CD14-positive monocyte (primary cell): ENCODE data around the gene TJP1. TPM values are rescaled to one million over a fixed set of nuclear protein-coding genes. Genes with fewer than 3 reads are reported as not detected.

Experiments used
- DNase-seq, 3 donors: peaks; one replicate each; pipeline ENCODE4 v3.0.0-alpha.2; 2011 to 2022
- H2AFZ ChIP-seq: 2 replicates; pipeline ENCODE4 v1.6.0; 2012; ENCODE audit warnings: mild to moderate bottlenecking, low read depth, low read length, inconsistent platforms; ENCODE audit not compliant: insufficient read depth, poor library complexity, severe bottlenecking
- H3K27ac ChIP-seq, 2 donors: 1 replicate in 1 of 2; 2 replicates in 1 of 2; pipeline ENCODE4 v1.5.1; 2012 to 2013; ENCODE audit warnings: low read length in 2 of 2, control low read depth in 1 of 2, inconsistent platforms in 1 of 2, low read depth in 1 of 2, mild to moderate bottlenecking in 1 of 2
- H3K27me3 ChIP-seq, 2 donors: one replicate each; pipeline versions ENCODE4 v1.6.0 to v1.6.1; 2011 to 2013; ENCODE audit warnings: low read length in 2 of 2; ENCODE audit not compliant: control insufficient read depth in 2 of 2, insufficient read depth in 2 of 2
- H3K36me3 ChIP-seq, 2 donors: replicated peaks in 1 of 2; 1 replicate in 1 of 2; 2 replicates in 1 of 2; pipeline versions ENCODE4 v1.5.1 to v1.6.1; 2012 to 2013; ENCODE audit warnings: low read length in 2 of 2, control low read depth in 1 of 2, inconsistent platforms in 1 of 2, mild to moderate bottlenecking in 1 of 2; ENCODE audit not compliant: insufficient read depth in 2 of 2, control insufficient read depth in 1 of 2
- H3K4me1 ChIP-seq, 2 donors: 1 replicate in 1 of 2; 2 replicates in 1 of 2; pipeline versions ENCODE4 v1.5.1 to v1.6.1; 2012 to 2013; ENCODE audit warnings: low read length in 2 of 2, control low read depth in 1 of 2, inconsistent platforms in 1 of 2, mild to moderate bottlenecking in 1 of 2, moderate library complexity in 1 of 2; ENCODE audit not compliant: insufficient read depth in 2 of 2, control insufficient read depth in 1 of 2
- H3K4me2 ChIP-seq: replicated peaks from 2 replicates; pipeline ENCODE3; 2012; ENCODE audit warnings: low read length, moderate library complexity, mild to moderate bottlenecking; ENCODE audit not compliant: poor library complexity, severe bottlenecking; ENCODE audit errors: extremely low read depth
- H3K4me3 ChIP-seq, 3 experiments: fragments of 200-600 bp in 1 of 3; sonication (generic) in 1 of 3; replicated peaks in 1 of 3; 1 replicate in 2 of 3; 2 replicates in 1 of 3; pipeline ENCODE4 v1.5.1; 2011 to 2013; ENCODE audit warnings: low read length in 3 of 3, mild to moderate bottlenecking in 3 of 3, control low read depth in 2 of 3, low read depth in 2 of 3, inconsistent platforms in 1 of 3, moderate library complexity in 1 of 3
- H3K79me2 ChIP-seq: 2 replicates; pipeline ENCODE4 v1.6.0; 2012; ENCODE audit warnings: mild to moderate bottlenecking, control low read depth, inconsistent platforms, low read length, moderate library complexity; ENCODE audit not compliant: insufficient read depth
- H3K9ac ChIP-seq: 2 replicates; pipeline ENCODE4 v1.6.0; 2017; ENCODE audit warnings: low read length, mild to moderate bottlenecking; ENCODE audit not compliant: insufficient read depth, poor library complexity, severe bottlenecking
- H3K9me3 ChIP-seq, 2 donors: replicated peaks in 1 of 2; 1 replicate in 1 of 2; 2 replicates in 1 of 2; pipeline versions ENCODE4 v1.5.1 to v1.6.1; 2012 to 2013; ENCODE audit warnings: low read length in 2 of 2, control low read depth in 1 of 2; ENCODE audit not compliant: control insufficient read depth in 1 of 2, insufficient read depth in 1 of 2
- H4K20me1 ChIP-seq: 2 replicates; pipeline ENCODE4 v1.6.0; 2012; ENCODE audit warnings: mild to moderate bottlenecking, low read length, control low read depth, moderate library complexity; ENCODE audit not compliant: insufficient read depth
- H3K27ac Mint-ChIP-seq, 7 donors: one replicate each; pipeline ENCODE4 v1.8.0; 2020; ENCODE audit warnings: mild to moderate bottlenecking in 7 of 7, mixed read lengths in 7 of 7, moderate library complexity in 6 of 7, inconsistent platforms in 2 of 7
- H3K27me3 Mint-ChIP-seq, 3 donors: one replicate each; pipeline ENCODE4 v1.8.0; 2021 to 2022; ENCODE audit warnings: low read depth in 3 of 3, mild to moderate bottlenecking in 3 of 3, mixed read lengths in 3 of 3, moderate library complexity in 3 of 3, inconsistent platforms in 1 of 3
- H3K36me3 Mint-ChIP-seq, 2 donors: one replicate each; pipeline ENCODE4 v1.8.0; 2020; ENCODE audit warnings: mixed read lengths in 2 of 2, inconsistent platforms in 1 of 2, mild to moderate bottlenecking in 1 of 2
- H3K4me1 Mint-ChIP-seq: one replicate; pipeline ENCODE4 v1.8.0; 2020; ENCODE audit warnings: mild to moderate bottlenecking, mixed read lengths
- H3K4me3 Mint-ChIP-seq, 2 donors: one replicate each; pipeline ENCODE4 v1.8.0; 2020; ENCODE audit warnings: mild to moderate bottlenecking in 2 of 2, mixed read lengths in 2 of 2, moderate library complexity in 1 of 2
- H3K9me3 Mint-ChIP-seq, 7 donors: one replicate each; pipeline ENCODE4 v1.8.0; 2020 to 2022; ENCODE audit warnings: mixed read lengths in 7 of 7, mild to moderate bottlenecking in 6 of 7, moderate library complexity in 6 of 7, inconsistent platforms in 2 of 7
- CTCF ChIP-seq: fragments of 200-600 bp; IDR thresholded peaks from one replicate; pipeline ENCODE4 v1.8.0; 2022; ENCODE audit warnings: antibody characterized with exemption, mild to moderate bottlenecking
- WGBS: methylation state at CpG from one replicate; pipeline ENCODE4 v1.1.5; 2013; ENCODE audit warnings: missing lambda C conversion rate; ENCODE audit not compliant: insufficient coverage; 5-methylcytosine and 5-hydroxymethylcytosine counted together
- intact Hi-C, 2 donors: fragments of 100-400 bp; cut with micrococcal nuclease; formaldehyde crosslinking; loops; one replicate each; pipeline versions ENCODE4 v1.15.0 to v1.15.1; 2023
- polyA plus RNA-seq, 3 donors: library from polyadenylated mRNA; depleted of rRNA in 1 of 3; unstranded in 2 of 3; stranded (reverse) in 1 of 3; fragments of 300-500 nt in 2 of 3; fragments of >200 nt in 1 of 3; fragmentation: Illumina TruSeq in 2 of 3; gene quantifications; 1 replicate in 2 of 3; 2 replicates in 1 of 3; pipeline ENCODE4 v1.2.3, GENCODE V29; 2012 to 2021

Gene TJP1
- polyA plus RNA-seq, 3 donors: not detected

- no peak overlapping the region for H3K4me3 ChIP-seq
- no peak for DNase-seq
- H3K79me2 ChIP-seq: no peaks in the 10 kb centered on the region
- H2AFZ ChIP-seq: no peak overlapping the region
- TF ChIP-seq CTCF: no peak
- no peaks in the 10 kb centered on the region for H3K9me3 ChIP-seq
- H3K27me3 Mint-ChIP-seq: peaks cover 2 to 12% (median 9%) of the 10 kb centered on the region in 3 donors
- H3K9me3 Mint-ChIP-seq: peaks cover 0 to 3% (median 0%) of the 10 kb centered on the region in 7 donors
- no peak overlapping the region for H3K4me3 Mint-ChIP-seq
- no peaks in the 10 kb centered on the region for H3K4me1 ChIP-seq
- H4K20me1 ChIP-seq: no peaks in the 10 kb centered on the region
- no peak overlapping the region for H3K4me2 ChIP-seq
- no peak overlapping the region for H3K9ac ChIP-seq
- H3K4me1 Mint-ChIP-seq: no peaks in the 10 kb centered on the region
- no peak overlapping the region for H3K27ac ChIP-seq
- 75% methylated on average over 1 of the region's 4 CpGs for WGBS
- no peaks in the 10 kb centered on the region for H3K36me3 Mint-ChIP-seq
- no peak overlapping the region for H3K27ac Mint-ChIP-seq
- no peaks in the 10 kb centered on the region for H3K36me3 ChIP-seq
- no peaks in the 10 kb centered on the region for H3K27me3 ChIP-seq
- intact Hi-C loops: no loop called here
These were observed 32.4 kb downstream of the TJP1 start for GRCh38 chr15:29789871-29790270.

- H3K36me3 Mint-ChIP-seq: no peaks in the 10 kb centered on the region
- H3K27me3 Mint-ChIP-seq: peaks cover under 1 to 11% (median 9%) of the 10 kb centered on the region in 3 donors
- Histone ChIP-seq H3K4me3 (no peak overlapping the region), H3K27ac (no peak overlapping the region), H3K27me3 (no peaks in the 10 kb centered on the region), H3K4me1 (no peaks in the 10 kb centered on the region), H3K36me3 (no peaks in the 10 kb centered on the region), H2AFZ (no peak overlapping the region), H3K79me2 (no peaks in the 10 kb centered on the region), H3K9ac (no peak overlapping the region), H3K4me2 (no peak overlapping the region), H3K9me3 (no peaks in the 10 kb centered on the region), H4K20me1 (no peaks in the 10 kb centered on the region)
- no CpG with 5 or more reads among the region's 4 CpGs for WGBS
- H3K27ac Mint-ChIP-seq: no peak overlapping the region
- peaks cover 0 to 4% (median 0%) of the 10 kb centered on the region in 7 donors for H3K9me3 Mint-ChIP-seq
- intact Hi-C loops: no loop called here
- H3K4me1 Mint-ChIP-seq: no peaks in the 10 kb centered on the region
- no peak for DNase-seq
- TF ChIP-seq CTCF: no peak
- H3K4me3 Mint-ChIP-seq: no peak overlapping the region
These were observed 33.7 kb downstream of the TJP1 start for GRCh38 chr15:29788433-29789034.
